Thoracic aorta (tissue), 2 donors: ENCODE measurements around the gene OR56A3. TPM values are rescaled to one million over a fixed set of nuclear protein-coding genes. Genes with fewer than 3 reads are reported as not detected.

Source experiments
- ATAC-seq: fragments of 150-250 bp; one replicate; pipeline ENCODE4 v1.8.0; 2017; ENCODE audit warnings: low read depth; ENCODE audit not compliant: insufficient number of reproducible peaks, low FRiP score
- DNase-seq: peaks from one replicate; pipeline ENCODE4 v3.0.0-alpha.2; 2020; ENCODE audit warnings: low spot score
- H3K27ac ChIP-seq, 2 donors: fragments of 200-600 bp; sonication (generic); 1 replicate in 1 of 2; 2 replicates in 1 of 2; pipeline ENCODE4 v1.5.1; 2016; ENCODE audit warnings: mild to moderate bottlenecking in 2 of 2, moderate library complexity in 2 of 2
- H3K27me3 ChIP-seq: fragments of 200-600 bp; sonication (generic); replicated peaks from 2 replicates; pipeline ENCODE4 v1.6.0; 2016; ENCODE audit warnings: mild to moderate bottlenecking; ENCODE audit not compliant: insufficient read depth
- H3K36me3 ChIP-seq: fragments of 200-600 bp; sonication (generic); one replicate; pipeline ENCODE4 v1.5.1; 2016
- H3K4me1 ChIP-seq, 2 donors: fragments of 200-600 bp; sonication (generic); 1 replicate in 1 of 2; 2 replicates in 1 of 2; pipeline versions ENCODE4 v1.5.1 to v1.6.0; 2016; ENCODE audit warnings: low read depth in 2 of 2, mild to moderate bottlenecking in 1 of 2; ENCODE audit not compliant: control insufficient read depth in 1 of 2
- H3K4me3 ChIP-seq: fragments of 200-600 bp; sonication (generic); 2 replicates; pipeline ENCODE4 v1.5.1; 2016; ENCODE audit warnings: mild to moderate bottlenecking
- H3K9me3 ChIP-seq: fragments of 200-600 bp; sonication (generic); 2 replicates; pipeline ENCODE4 v1.5.1; 2016
- CTCF ChIP-seq: fragments of 200-600 bp; sonication (generic); IDR thresholded peaks from one replicate; pipeline ENCODE4 v1.5.1; 2019; ENCODE audit warnings: antibody characterized with exemption
- total RNA-seq, 2 donors: library from RNA; depleted of rRNA; stranded (reverse); fragments of >200 nt; gene quantifications; one replicate each; pipeline versions ENCODE4 v1.1.0 to v1.2.3, GENCODE V29; 2016

The OR56A3 gene
- total RNA-seq, 2 donors from 2014 or later = not detected

GRCh38 chr11:5992150-5992549 is 50.1 kb downstream of the OR56A3 start:
- no peaks in the 10 kb centered on the region for H3K36me3 ChIP-seq
- H3K27ac ChIP-seq = no peak overlapping the region
- no peak overlapping the region for H3K4me3 ChIP-seq
- no peaks in the 10 kb centered on the region for H3K9me3 ChIP-seq
- no peaks in the 10 kb centered on the region for H3K4me1 ChIP-seq
- no peaks in the 10 kb centered on the region for H3K27me3 ChIP-seq
- ATAC-seq (no peak), DNase-seq (no peak)
- no peak for TF ChIP-seq CTCF

GRCh38 chr11:5992604-5993251 is 50.7 kb downstream of the OR56A3 start:
- H3K27ac ChIP-seq = no peak overlapping the region
- ATAC-seq = no peak
- DNase-seq = no peak
- H3K36me3 ChIP-seq = no peaks in the 10 kb centered on the region
- H3K9me3 ChIP-seq = no peaks in the 10 kb centered on the region
- H3K4me1 ChIP-seq = no peaks in the 10 kb centered on the region
- peak; percentile 34 for TF ChIP-seq CTCF
- H3K4me3 ChIP-seq = no peak overlapping the region
- no peaks in the 10 kb centered on the region for H3K27me3 ChIP-seq

GRCh38 chr11:5994791-5995190 is 52.7 kb downstream of the OR56A3 start:
- ATAC-seq = no peak
- no peaks in the 10 kb centered on the region for H3K27me3 ChIP-seq
- H3K4me1 ChIP-seq = no peaks in the 10 kb centered on the region
- no peak overlapping the region for H3K4me3 ChIP-seq
- H3K27ac ChIP-seq = no peak overlapping the region
- no peaks in the 10 kb centered on the region for H3K9me3 ChIP-seq
- no peak for TF ChIP-seq CTCF
- no peak for DNase-seq
- H3K36me3 ChIP-seq = no peaks in the 10 kb centered on the region

Other genes starting within 250 kb of the OR56A3 start
- under 1 TPM; 0.27 to 0.49 TPM for gene OR56B1, start 205.8 kb upstream of the OR56A3 start, total RNA-seq
- not detected for gene OR52N4, start 188.0 kb upstream of the OR56A3 start, total RNA-seq
- gene OR52N5, start 158.9 kb upstream of the OR56A3 start, total RNA-seq = not detected
- gene OR52N1, start 151.0 kb upstream of the OR56A3 start, total RNA-seq = under 1 TPM in 1 of 2 donors, not detected in 1; 0.42 TPM
- gene OR52N2, start 133.3 kb upstream of the OR56A3 start, total RNA-seq = not detected
- gene OR52E6, start 100.4 kb upstream of the OR56A3 start, total RNA-seq = not detected
- not detected for gene OR52E8, start 84.6 kb upstream of the OR56A3 start, total RNA-seq
- gene OR52E4, start 61.6 kb upstream of the OR56A3 start, total RNA-seq = not detected
- gene OR52E5, start 49.0 kb upstream of the OR56A3 start, total RNA-seq = not detected
- not detected for gene OR56A5, start 26.2 kb downstream of the OR56A3 start, total RNA-seq
- not detected for gene OR52L1, start 44.7 kb downstream of the OR56A3 start, total RNA-seq
- not detected for gene OR56A4, start 64.7 kb downstream of the OR56A3 start, total RNA-seq
- not detected for gene OR56A1, start 88.5 kb downstream of the OR56A3 start, total RNA-seq
- gene OR56B4, start 165.4 kb downstream of the OR56A3 start, total RNA-seq = not detected
- not detected for gene OR52B2, start 228.1 kb downstream of the OR56A3 start, total RNA-seq